Keratinocyte (primary cell): ENCODE data around the gene MAFF.

ENCODE experiments used
- EZH2 ChIP-seq: IDR thresholded peaks from one replicate; pipeline ENCODE4 v1.6.1; 2012; ENCODE audit warnings: inconsistent platforms, mild to moderate bottlenecking, low read length, moderate library complexity
- TF ChIP-seq, protein P1 (sequence below), 3 experiments: IDR thresholded peaks in 1 of 3; conservative IDR thresholded peaks in 1 of 3; optimal IDR thresholded peaks in 1 of 3; 2 replicates in 2 of 3; 3 replicates in 1 of 3; pipeline versions ENCODE3 to v1.5.1; 2011; ENCODE audit warnings: low read length in 3 of 3, mild to moderate bottlenecking in 3 of 3, moderate library complexity in 2 of 3, control low read depth in 1 of 3, inconsistent platforms in 1 of 3; ENCODE audit not compliant: insufficient read depth in 2 of 3; ENCODE audit errors: extremely low read depth in 1 of 3

DNA sequence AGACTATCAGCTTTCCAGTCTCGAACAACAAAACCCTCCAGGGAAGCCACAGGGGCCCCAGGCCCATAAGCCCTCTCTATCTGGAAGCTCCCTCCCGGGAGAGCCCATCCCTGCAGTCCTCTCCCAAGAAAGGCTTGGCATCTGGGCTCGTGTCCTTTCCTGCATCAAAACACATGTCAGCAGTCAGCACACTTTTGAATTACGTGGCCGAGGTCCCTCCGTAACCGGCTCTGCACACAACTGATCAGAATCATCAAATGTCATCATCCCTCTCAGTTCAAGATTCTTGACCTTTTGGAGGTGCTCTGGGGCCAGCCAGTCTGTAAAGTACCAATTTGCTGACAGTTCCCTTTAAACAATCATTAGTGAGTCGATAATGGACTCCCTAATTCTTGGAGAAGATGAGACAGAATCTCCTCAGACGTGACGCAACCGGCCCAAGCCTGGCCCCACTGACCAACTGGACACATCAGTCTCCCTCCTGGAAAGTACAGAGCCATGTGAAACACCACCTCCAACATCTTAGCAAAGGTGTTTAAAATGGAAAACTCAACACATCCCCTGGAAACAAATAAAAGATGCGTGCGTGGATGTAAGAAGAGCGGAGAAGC, 33.6 kb downstream of the MAFF start:
- TF ChIP-seq, protein P1, sequence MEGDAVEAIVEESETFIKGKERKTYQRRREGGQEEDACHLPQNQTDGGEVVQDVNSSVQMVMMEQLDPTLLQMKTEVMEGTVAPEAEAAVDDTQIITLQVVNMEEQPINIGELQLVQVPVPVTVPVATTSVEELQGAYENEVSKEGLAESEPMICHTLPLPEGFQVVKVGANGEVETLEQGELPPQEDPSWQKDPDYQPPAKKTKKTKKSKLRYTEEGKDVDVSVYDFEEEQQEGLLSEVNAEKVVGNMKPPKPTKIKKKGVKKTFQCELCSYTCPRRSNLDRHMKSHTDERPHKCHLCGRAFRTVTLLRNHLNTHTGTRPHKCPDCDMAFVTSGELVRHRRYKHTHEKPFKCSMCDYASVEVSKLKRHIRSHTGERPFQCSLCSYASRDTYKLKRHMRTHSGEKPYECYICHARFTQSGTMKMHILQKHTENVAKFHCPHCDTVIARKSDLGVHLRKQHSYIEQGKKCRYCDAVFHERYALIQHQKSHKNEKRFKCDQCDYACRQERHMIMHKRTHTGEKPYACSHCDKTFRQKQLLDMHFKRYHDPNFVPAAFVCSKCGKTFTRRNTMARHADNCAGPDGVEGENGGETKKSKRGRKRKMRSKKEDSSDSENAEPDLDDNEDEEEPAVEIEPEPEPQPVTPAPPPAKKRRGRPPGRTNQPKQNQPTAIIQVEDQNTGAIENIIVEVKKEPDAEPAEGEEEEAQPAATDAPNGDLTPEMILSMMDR (optimal IDR thresholded peaks at IDR 0.05 in 1 of 3, IDR thresholded peaks at IDR 0.05 in 1 of 3, conservative IDR thresholded peaks at IDR 0.05 in 1 of 3; ENCODE audit: extremely low read depth in 1 of 3, insufficient read depth in 2 of 3, low read length in 3 of 3): no peak
- no peak for TF ChIP-seq EZH2
